GM21526 (cell line): ENCODE measurements around the gene GGT6.

Source experiments
- ATAC-seq: cut with Tn5 transposase; IDR thresholded peaks from one replicate; pipeline ENCODE4 v1.9.1; 2021; ENCODE audit warnings: moderate library complexity; ENCODE audit not compliant: unreplicated experiment, low FRiP score

GGT6 gene

DNA sequence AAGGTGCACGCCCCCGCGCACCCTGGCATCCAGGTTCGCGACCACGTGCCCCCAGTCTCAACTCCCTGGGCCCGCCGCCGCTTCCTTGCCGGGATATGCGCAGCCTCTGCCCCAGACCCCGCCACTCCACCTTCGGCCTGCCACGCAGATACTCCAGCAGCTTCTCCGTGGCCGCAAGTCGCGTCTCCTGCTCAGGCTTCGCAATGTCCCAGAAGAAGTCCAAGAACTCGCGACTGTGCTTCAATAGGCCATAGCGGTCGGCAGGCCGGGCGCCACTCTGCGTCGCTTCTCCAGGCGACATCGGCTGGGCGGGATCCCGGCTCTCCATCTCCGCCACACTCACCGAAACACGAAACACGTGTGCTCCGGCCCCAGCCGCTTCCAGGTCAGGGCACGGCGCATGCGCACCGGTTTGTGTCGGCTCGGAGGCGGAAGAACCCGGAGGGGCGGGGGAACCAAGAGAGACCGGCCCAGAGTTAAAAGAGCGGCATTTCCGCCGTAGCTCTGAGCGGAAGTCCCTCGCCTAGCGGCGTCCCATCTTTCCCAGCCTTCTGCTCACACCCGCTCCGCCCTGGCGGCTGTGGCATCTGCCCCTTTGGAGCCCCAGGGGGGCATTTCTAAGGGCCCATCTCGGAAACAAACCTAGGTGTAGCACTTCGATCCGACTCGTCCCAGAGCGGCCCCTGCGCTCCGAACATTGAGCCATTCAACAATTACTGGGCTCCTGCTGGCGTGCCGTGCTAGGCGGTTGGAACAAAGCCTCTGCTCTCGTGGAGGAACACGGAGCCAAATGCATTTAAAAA is 5.2 kb downstream of the GGT6 start, which contains the start of gene MYBBP1A:
Gene MYBBP1A, minus strand, starts transcription at position 388 of the 803 bp plus-strand sequence. Its CDS starts 60 bp downstream, at position 328.
- ATAC-seq, result peak; percentile 75

- no peak for ATAC-seq
Observed at GRCh38 chr17:4554441-4554996, 5.9 kb downstream of the GGT6 start.

GRCh38 chr17:4553669-4554068 is 6.7 kb downstream of the GGT6 start:
- ATAC-seq, result no peak

GRCh38 chr17:4551796-4552525 is 8.4 kb downstream of the GGT6 start:
- no peak for ATAC-seq

DNA sequence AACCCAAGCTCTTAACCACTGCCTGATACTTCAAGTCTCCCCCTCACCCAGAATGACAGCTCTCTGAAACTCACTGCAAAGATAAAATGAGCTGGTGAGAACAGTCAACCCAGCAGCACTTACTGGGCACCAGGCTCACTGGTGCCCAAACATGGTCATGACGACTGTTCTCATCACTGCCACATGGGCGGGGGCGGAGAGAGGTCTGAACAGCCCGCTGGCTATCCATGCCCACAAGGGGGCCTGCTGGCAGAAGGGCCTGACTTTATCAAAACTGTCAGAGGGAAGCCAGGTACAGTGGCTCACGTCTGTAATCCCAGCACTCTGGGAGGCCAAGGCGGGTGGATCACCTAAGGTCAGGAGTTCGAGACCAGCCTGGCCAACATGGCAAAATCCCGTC is 9.2 kb downstream of the GGT6 start:
- ATAC-seq, result no peak

DNA sequence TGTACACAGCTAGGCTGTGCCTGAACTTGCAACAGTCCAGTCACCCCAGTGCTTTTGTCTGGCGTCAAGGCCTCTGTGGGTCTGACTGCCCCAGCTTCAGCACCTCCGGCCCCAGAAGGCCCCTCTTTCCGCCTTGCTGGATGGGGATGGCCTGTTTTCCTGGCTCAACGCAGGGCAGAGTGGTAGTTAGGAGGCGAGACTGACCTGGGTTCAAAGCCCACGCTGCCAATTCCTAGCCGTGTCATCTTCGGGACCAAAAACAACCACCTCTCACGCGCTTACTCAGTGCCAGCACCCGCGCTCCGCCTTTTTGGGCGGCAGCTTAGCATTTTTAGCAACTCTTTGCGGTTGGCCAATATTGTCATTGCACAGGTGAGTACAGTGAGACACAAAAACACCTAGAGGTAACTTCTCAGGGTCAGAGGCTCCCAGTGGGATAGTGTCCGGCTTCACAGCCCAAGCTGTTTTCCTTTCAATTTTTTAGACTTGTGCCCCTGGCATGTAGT is 9.8 kb downstream of the GGT6 start:
- ATAC-seq, result no peak

GRCh38 chr17:4549781-4550533 is 10.4 kb downstream of the GGT6 start:
- no peak for ATAC-seq

GRCh38 chr17:4548721-4549531 is 11.5 kb downstream of the GGT6 start:
- ATAC-seq, result no peak

- no peak for ATAC-seq
Observed at GRCh38 chr17:4548061-4548461, 12.3 kb downstream of the GGT6 start.

DNA sequence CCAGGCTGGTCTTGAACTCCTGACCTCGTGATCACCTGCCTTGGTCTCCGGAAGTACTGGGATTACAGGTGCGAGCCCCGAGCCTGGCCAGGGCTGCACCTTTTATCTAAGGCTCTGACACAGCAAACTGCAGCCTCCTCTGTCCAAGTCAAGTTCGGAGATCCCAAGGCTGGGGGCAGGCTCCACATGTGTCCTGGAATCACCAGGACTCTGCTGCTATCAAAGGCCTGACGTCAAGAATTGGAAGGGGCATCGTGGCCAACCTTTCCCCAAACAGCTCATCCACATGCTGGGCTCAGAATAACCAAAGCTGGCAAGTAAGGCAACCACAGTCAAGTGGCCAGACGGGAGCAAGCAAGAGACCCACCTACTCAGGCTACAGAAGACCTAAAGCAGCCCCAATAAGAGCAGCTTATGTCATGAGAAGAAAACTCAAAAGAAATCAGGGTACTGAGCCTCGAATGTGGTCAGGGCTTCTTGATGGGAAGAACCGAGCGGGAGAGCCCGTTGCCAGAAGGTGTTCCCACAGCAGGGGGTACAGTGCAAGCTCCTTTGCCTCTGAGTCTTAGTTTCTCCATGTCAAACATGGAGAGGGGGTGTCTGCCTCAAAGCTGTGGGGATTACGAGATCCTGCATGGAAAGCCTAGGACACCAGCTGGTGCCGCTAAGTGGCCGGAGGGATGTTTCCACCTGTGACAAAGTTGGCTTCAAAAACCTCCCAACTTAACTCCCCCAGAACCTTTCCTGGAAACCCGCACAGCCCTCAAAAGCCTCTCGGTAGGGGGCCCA is 13.1 kb downstream of the GGT6 start:
- no peak for ATAC-seq

GRCh38 chr17:4545217-4545951 is 15.0 kb downstream of the GGT6 start:
- ATAC-seq, result no peak

DNA sequence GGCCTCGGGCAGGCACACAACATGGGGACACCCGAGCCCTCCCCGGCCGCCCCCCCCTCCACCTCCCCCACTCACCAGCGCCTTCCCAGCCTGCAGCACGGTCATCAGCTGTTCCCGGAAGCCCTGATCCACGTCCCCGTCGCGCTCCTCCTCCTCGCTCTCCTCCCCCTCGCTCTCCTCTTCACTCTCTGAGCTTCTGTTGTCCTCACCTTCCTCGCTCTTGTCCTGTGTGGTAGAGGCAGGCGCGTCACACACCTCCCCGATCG is 15.5 kb downstream of the GGT6 start:
- ATAC-seq, result no peak

GRCh38 chr17:4544135-4544950 is 16.0 kb downstream of the GGT6 start:
- no peak for ATAC-seq

DNA sequence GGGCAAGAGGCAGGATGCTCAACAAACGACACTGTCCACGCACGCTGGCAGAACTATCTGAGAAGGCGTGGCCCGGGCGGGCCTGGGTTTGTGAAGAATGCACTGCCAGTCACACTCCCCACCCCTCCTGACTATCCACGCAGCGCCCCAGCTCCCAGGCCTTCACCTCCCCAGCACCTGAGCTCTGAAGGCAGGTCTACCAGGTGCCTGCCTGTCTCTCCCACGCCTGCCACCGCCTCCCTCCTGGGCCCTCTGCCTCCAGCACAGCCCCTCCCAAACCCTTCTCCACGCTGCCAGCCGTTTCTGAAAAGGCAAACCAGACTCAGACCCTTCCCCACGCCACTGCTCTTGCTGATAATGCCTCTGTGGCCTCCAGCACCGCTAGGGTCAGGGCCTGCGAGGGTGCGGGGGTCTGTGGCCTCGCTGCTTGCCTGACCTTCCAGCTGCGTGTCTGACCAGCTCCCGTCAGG is 16.8 kb downstream of the GGT6 start:
- no peak for ATAC-seq

DNA sequence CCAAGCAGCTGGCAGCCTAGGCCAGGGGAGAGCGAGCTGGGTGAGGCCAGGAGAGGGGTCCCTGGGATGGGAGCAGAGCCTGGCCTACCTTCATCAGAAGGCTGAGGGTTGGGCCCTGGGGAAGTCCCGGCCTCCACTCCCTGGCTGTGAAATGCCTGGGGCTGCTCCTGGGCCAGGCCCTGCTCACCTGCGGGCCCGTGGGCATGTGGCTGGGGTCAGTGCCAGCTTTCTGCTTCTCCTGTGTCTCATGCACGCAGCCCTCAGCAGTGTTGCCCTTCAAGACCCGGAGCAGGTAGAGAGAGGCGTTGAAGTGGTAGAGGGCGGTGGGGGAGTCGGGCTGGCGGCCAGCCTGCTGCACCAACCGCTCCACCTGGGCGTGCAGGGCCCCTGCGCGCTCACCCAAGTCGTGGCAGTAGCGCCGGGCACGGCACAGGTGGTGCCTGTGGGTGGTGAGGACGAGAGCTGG is 17.6 kb downstream of the GGT6 start:
- no peak for ATAC-seq

DNA sequence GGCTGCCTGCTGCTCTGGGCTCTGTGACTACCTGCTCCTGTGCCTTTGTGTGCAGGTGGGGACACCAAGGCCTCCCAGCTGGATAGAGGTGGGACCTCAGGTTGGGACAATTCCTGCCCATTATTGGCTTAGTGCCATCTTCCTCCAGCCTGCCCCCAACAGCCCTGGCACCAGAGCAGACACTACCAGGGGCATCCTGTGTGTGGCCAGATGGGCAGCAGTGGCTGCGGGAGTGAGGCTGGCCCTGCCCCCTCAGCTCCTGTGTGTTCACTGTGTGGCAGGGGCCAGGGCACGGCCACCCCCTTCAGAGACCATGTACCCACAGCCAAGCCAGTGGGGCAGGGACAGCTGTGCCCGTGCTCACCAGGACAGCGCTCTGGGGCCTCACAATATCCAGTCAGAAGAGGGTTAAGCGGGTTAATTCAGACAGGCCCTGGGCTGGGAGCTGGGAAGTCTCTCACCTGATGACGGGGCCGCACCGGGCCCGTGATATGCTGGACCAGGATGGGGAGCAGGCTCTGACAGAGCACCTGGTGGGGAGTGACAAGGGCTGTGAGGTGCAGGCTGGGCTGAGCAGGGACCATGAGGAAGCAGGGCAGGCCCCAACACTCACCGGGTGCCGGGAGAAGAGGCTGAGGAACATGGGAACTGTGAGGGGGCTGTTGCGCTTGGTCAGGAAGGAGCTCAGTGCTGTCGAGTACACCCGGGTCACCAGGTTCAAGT is 18.2 kb downstream of the GGT6 start:
- ATAC-seq, result no peak
